Suprapubic skin (tissue), 4 donors: ENCODE data around the gene SYNDIG1. TPM values are rescaled to one million over a fixed set of nuclear protein-coding genes. Genes with fewer than 3 reads are reported as not detected.

Experiments used
- DNase-seq, 2 donors: peaks; one replicate each; pipeline ENCODE4 v3.0.0-alpha.2; 2019; ENCODE audit warnings: low spot score in 2 of 2
- H3K27ac ChIP-seq: fragments of 200-600 bp; sonication (generic); one replicate; pipeline ENCODE4 v1.5.1; 2019
- H3K27me3 ChIP-seq: fragments of 200-600 bp; sonication (generic); one replicate; pipeline ENCODE4 v1.5.1; 2019
- H3K36me3 ChIP-seq: fragments of 200-600 bp; sonication (generic); one replicate; pipeline ENCODE4 v1.5.1; 2019
- H3K4me1 ChIP-seq: fragments of 200-600 bp; sonication (generic); one replicate; pipeline ENCODE4 v1.5.1; 2019
- H3K4me3 ChIP-seq: fragments of 200-600 bp; sonication (generic); one replicate; pipeline ENCODE4 v1.5.1; 2019; ENCODE audit warnings: mild to moderate bottlenecking
- H3K9me3 ChIP-seq: fragments of 200-600 bp; sonication (generic); one replicate; pipeline ENCODE4 v1.5.1; 2019
- CTCF ChIP-seq, 2 donors: fragments of 200-600 bp in 1 of 2; fragments of 450-650 bp in 1 of 2; sonication (generic) in 1 of 2; IDR thresholded peaks; one replicate each; pipeline ENCODE4 v1.5.1; 2016 to 2019; ENCODE audit warnings: antibody characterized with exemption in 2 of 2, mild to moderate bottlenecking in 1 of 2, moderate library complexity in 1 of 2
- EP300 ChIP-seq: sonication (generic); formaldehyde crosslinking; IDR thresholded peaks from one replicate; pipeline ENCODE4 v1.6.1; 2017; ENCODE audit warnings: antibody characterized with exemption
- POLR2A ChIP-seq, 2 donors: fragments of 450-650 bp; IDR thresholded peaks; one replicate each; pipeline ENCODE4 v1.6.1; 2017; ENCODE audit warnings: antibody characterized with exemption in 2 of 2, mild to moderate bottlenecking in 2 of 2, moderate library complexity in 2 of 2
- POLR2AphosphoS5 ChIP-seq, 3 donors: sonication (generic); formaldehyde crosslinking; IDR thresholded peaks; one replicate each; pipeline ENCODE4 v1.6.1; 2017; ENCODE audit warnings: antibody characterized with exemption in 3 of 3
- whole genome bisulfite sequencing: methylation state at CpG from one replicate; pipeline ENCODE4 v1.1.5; 2018; 5-methylcytosine and 5-hydroxymethylcytosine counted together
- total RNA-seq, 4 donors: library from RNA; depleted of rRNA; stranded (reverse); fragments of >200 nt; gene quantifications; one replicate each; pipeline ENCODE4 v1.1.0, GENCODE V29; 2016

Gene SYNDIG1
- total RNA-seq, 4 donors from 2014 or later: not detected

- no peak for DNase-seq
- no peak overlapping the region for H3K4me3 ChIP-seq
- 89% methylated on average over 9 of the region's 9 CpGs for WGBS
These were observed 64.9 kb downstream of the SYNDIG1 start for GRCh38 chr20:24534282-24534681.

GRCh38 chr20:24535941-24536730 lies 66.7 kb downstream of the SYNDIG1 start:
- H3K4me3 ChIP-seq: no peak overlapping the region
- no peaks in the 10 kb centered on the region for H3K36me3 ChIP-seq
- no peaks in the 10 kb centered on the region for H3K4me1 ChIP-seq
- no peak for DNase-seq
- H3K27me3 ChIP-seq: no peaks in the 10 kb centered on the region
- WGBS: 88% methylated on average over 14 of the region's 14 CpGs
- TF ChIP-seq CTCF (IDR thresholded peaks at IDR 0.05) (no peak), POLR2A (IDR thresholded peaks at IDR 0.05) (no peak)
- H3K9me3 ChIP-seq: no peaks in the 10 kb centered on the region
- no peak overlapping the region for H3K27ac ChIP-seq

More at GRCh38 chr20:24534282-24534681, 64.9 kb downstream of the SYNDIG1 start:
- TF ChIP-seq POLR2AphosphoS5 (IDR thresholded peaks at IDR 0.05) (no peak), EP300 (no peak), CTCF (IDR thresholded peaks at IDR 0.05) (no peak), POLR2A (IDR thresholded peaks at IDR 0.05) (no peak)
- Histone ChIP-seq H3K36me3 (no peaks in the 10 kb centered on the region), H3K27ac (no peak overlapping the region), H3K9me3 (no peaks in the 10 kb centered on the region), H3K4me1 (no peaks in the 10 kb centered on the region), H3K27me3 (no peaks in the 10 kb centered on the region)

GRCh38 chr20:24537210-24537609 lies 67.8 kb downstream of the SYNDIG1 start:
- DNase-seq: no peak
- Histone ChIP-seq H3K36me3 (no peaks in the 10 kb centered on the region), H3K9me3 (no peaks in the 10 kb centered on the region), H3K4me1 (no peaks in the 10 kb centered on the region), H3K27ac (no peak overlapping the region), H3K4me3 (no peak overlapping the region), H3K27me3 (no peaks in the 10 kb centered on the region)
- TF ChIP-seq EP300 (no peak), POLR2AphosphoS5 (IDR thresholded peaks at IDR 0.05) (no peak), POLR2A (IDR thresholded peaks at IDR 0.05) (no peak)
- 94% methylated on average over 1 of the region's 1 CpG for WGBS

- Histone ChIP-seq H3K27me3 (no peaks in the 10 kb centered on the region), H3K9me3 (no peaks in the 10 kb centered on the region), H3K27ac (no peak overlapping the region), H3K36me3 (no peaks in the 10 kb centered on the region), H3K4me1 (no peaks in the 10 kb centered on the region), H3K4me3 (no peak overlapping the region)
- 82% methylated on average over 3 of the region's 3 CpGs for WGBS
- DNase-seq: no peak
- TF ChIP-seq POLR2AphosphoS5 (IDR thresholded peaks at IDR 0.05): no peak
- TF ChIP-seq POLR2A (IDR thresholded peaks at IDR 0.05): no peak
- no peak for TF ChIP-seq CTCF (IDR thresholded peaks at IDR 0.05)
These were observed 73.3 kb downstream of the SYNDIG1 start for GRCh38 chr20:24542721-24543120.

- H3K27ac ChIP-seq: no peak overlapping the region
- TF ChIP-seq EP300: no peak
- no peak for TF ChIP-seq POLR2A (IDR thresholded peaks at IDR 0.05)
- no peak for TF ChIP-seq POLR2AphosphoS5 (IDR thresholded peaks at IDR 0.05)
- no peak for TF ChIP-seq CTCF (IDR thresholded peaks at IDR 0.05)
- H3K4me1 ChIP-seq: no peaks in the 10 kb centered on the region
- WGBS: 94% methylated on average over 14 of the region's 19 CpGs
- H3K27me3 ChIP-seq: no peaks in the 10 kb centered on the region
- no peak overlapping the region for H3K4me3 ChIP-seq
- no peaks in the 10 kb centered on the region for H3K9me3 ChIP-seq
- no peaks in the 10 kb centered on the region for H3K36me3 ChIP-seq
- no peak for DNase-seq
These were observed 73.7 kb downstream of the SYNDIG1 start for GRCh38 chr20:24543168-24543567.
